Activated naive CD8-positive, alpha-beta T cell treated with anti-CD3 and anti-CD28 coated beads, Interleukin-2, amount 10 ng/mL, durations not matched to agents 7 days and 5 days (primary cell): ENCODE results near the gene TFAP2E. TPM values are rescaled to one million over a fixed set of nuclear protein-coding genes. Genes with fewer than 3 reads are reported as not detected.

ENCODE experiments used
- ATAC-seq: fragments of 150-1000 bp; cut with Tn5 transposase; one replicate; pipeline ENCODE4 v1.10.0; 2021; ENCODE audit warnings: low read depth, moderate library complexity
- POLR2A ChIA-PET: fragments of 350-600 bp; sonication (Branson Sonifier 250); formaldehyde crosslinking; loops from one replicate; lab custom pipeline; 2021; ENCODE audit warnings: antibody characterized with exemption; lab: Charles Lee
- DNase-seq: peaks from one replicate; pipeline ENCODE4 v3.0.0; 2021
- H3K27ac Mint-ChIP-seq: one replicate; pipeline ENCODE4 v1.8.0; 2022; ENCODE audit warnings: mild to moderate bottlenecking, mixed read lengths
- H3K27me3 Mint-ChIP-seq: one replicate; pipeline ENCODE4 v1.8.0; 2022; ENCODE audit warnings: mild to moderate bottlenecking, moderate library complexity, mixed read lengths
- H3K36me3 Mint-ChIP-seq: one replicate; pipeline ENCODE4 v1.8.0; 2021; ENCODE audit warnings: mild to moderate bottlenecking, mixed read lengths
- H3K4me1 Mint-ChIP-seq: one replicate; pipeline ENCODE4 v1.8.0; 2021; ENCODE audit warnings: mixed read lengths
- H3K4me3 Mint-ChIP-seq: one replicate; pipeline ENCODE4 v1.8.0; 2022; ENCODE audit warnings: mild to moderate bottlenecking, moderate library complexity, mixed read lengths
- H3K9me3 Mint-ChIP-seq: one replicate; pipeline ENCODE4 v1.8.0; 2021; ENCODE audit warnings: mixed read lengths
- total RNA-seq, 2 experiments: library from RNA; stranded (reverse); gene quantifications; one replicate each; pipeline ENCODE4 v1.2.3, GENCODE V29; 2021

The TFAP2E gene
- total RNA-seq, 2 experiments from 2014 or later = 1.2 to 1.8 TPM

DNA sequence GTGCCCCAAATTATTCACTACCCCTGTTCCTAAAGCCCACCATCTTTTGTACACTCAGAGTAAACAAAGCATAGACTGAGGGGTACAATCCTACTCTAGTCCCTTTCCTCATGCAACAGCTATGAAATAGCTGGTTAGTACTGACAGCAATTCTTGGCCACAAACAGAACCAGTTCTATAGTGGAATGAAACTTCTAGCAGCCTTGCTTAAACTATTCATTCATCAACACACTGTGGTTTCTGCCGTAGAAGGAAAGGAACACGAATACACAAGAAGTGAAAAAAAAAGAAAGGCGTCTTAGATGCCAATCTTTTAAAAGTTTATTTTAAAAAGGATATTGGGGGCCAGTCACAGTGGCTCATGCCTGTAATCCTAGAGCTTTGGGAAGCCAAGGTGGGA, 58.3 kb downstream of the TFAP2E start:
- Mint-ChIP-seq H3K27ac (no peak overlapping the region), H3K36me3 (peaks cover 31% of the 10 kb centered on the region), H3K27me3 (no peaks in the 10 kb centered on the region), H3K4me1 (peaks cover 11% of the 10 kb centered on the region), H3K4me3 (no peak overlapping the region), H3K9me3 (no peaks in the 10 kb centered on the region)
- POLR2A ChIA-PET = no interaction called here
- ATAC-seq (no peak), DNase-seq (no peak)

DNA sequence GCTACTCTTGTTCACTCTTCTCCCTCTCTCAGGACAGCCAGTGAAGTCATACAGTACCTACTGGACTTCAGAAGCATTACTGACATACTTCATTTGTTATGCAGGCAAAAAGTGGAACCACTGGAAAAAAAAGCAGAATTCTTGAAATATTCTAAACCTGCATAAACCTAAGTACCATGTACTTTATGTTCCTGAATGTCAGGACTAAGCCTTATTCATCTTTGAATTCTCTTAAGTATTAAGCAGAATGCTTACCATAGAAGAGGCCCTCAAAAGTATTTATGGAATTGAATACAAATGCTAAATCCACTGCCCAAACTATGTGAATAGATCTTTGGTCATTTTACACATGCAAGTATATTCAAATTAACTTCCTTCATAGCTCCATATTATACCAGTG, 60.4 kb downstream of the TFAP2E start:
- no peaks in the 10 kb centered on the region for H3K9me3 Mint-ChIP-seq
- peaks cover 18% of the 10 kb centered on the region for H3K4me1 Mint-ChIP-seq
- H3K36me3 Mint-ChIP-seq = peaks cover 24% of the 10 kb centered on the region
- DNase-seq (no peak), ATAC-seq (no peak)
- no peaks in the 10 kb centered on the region for H3K27me3 Mint-ChIP-seq
- POLR2A ChIA-PET = no interaction called here
- H3K27ac Mint-ChIP-seq = no peak overlapping the region
- no peak overlapping the region for H3K4me3 Mint-ChIP-seq

DNA sequence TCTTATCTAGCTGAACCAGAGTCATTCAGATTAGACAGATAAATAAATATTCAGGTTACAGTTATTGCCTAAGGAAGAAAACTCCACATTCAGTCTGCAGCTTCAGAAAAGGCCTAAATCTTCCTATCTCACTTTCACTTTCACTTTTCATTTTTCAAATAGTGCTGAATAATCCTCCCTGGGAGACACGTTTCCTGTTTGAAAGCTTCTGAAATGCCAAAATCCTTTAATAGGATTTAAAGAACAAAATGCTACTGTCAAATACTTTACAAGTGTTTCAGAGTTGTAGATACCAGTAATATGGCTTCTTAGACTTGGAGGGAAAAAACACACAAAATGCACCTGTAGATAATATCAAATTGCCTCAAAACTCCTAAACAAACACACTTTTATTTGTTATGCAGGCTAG, 64.3 kb downstream of the TFAP2E start:
- Mint-ChIP-seq H3K36me3 (peaks cover 10% of the 10 kb centered on the region), H3K27me3 (no peaks in the 10 kb centered on the region), H3K9me3 (no peaks in the 10 kb centered on the region), H3K4me1 (peaks cover 27% of the 10 kb centered on the region), H3K27ac (peak overlapping the region; percentile 95), H3K4me3 (peak overlapping the region; percentile 86)
- no peak for DNase-seq
- no peak for ATAC-seq
- POLR2A ChIA-PET = interaction anchor here (2.6 kb wide), 1 partner anchor 132 kb away, joined by 8 read pairs; the partner anchor contains the start of gene CLSPN

DNA sequence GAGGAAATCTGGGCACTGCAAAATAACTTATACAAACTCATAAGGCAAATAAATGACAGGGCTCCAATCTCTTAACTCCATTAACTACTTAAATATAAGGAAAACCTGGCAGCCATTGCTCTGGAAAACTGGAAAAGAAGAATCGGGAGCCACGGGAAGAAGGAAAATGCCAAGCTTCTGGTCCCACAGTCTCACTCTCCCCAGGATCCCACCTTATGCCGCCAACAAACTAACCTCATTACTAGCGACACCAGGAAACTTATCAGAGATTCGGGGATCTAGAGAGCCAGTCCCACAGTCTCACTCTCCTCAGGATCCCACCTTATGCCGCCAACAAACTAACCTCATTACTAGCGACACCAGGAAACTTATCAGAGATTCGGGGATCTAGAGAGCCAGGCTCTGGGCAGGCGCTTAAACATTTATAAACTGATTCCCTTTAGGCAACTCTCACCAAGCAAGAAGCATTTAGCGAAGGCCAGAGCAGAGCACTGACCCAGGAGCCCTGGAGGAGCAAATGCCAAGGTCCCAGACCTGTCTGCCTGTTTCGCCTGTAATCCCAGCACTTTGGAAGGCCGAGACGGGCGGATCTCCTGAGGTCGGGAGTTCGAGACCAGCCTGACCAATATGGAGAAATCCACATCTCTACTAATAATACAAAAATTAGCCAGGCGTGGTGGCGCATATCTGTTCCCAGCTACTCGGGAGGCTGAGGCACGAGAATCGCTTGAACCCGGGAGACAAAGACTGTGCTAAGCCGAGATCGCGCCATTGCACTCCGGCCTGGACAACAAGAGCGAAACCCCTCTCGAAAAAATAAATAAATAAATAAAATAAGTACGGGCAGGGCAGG, 67.5 kb downstream of the TFAP2E start:
- Mint-ChIP-seq H3K4me1 (peaks cover 27% of the 10 kb centered on the region), H3K36me3 (peaks cover 4% of the 10 kb centered on the region), H3K4me3 (peak overlapping the region; percentile 98), H3K27me3 (peaks cover 28% of the 10 kb centered on the region), H3K9me3 (no peaks in the 10 kb centered on the region), H3K27ac (peak overlapping the region; percentile 99)
- POLR2A ChIA-PET = no interaction called here
- peak; percentile 32 for DNase-seq
- no peak for ATAC-seq

DNA sequence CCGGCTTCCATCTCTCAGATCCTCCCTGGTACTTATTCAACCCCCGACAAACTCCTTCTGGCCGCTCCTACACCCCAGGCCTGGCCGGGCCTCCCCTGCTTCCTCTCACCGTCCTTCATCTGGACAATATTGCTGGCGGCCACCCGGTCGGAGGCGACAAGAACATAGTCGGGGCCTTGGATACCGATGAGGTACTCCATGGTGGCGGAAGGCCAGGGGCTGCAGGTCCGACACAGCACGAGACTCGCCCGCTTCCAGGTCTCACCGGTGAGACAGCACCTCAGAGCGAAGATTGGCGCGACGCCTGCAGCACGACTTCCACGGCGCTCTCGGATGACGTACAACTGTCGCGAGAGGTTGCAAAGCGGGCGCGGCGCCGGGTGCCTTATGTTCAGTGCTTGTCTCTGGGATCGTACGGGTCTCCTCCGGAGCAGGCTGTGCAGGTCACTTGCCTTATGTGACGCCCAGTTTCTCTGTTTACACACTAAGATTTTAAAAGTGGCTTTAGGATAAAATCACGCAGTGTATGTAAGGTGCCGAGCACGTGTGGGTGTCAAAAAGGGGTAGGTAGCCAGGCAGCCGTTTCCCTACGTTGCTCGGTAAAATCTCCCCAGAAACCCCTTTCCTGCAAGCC, 68.2 kb downstream of the TFAP2E start, which contains the start of gene PSMB2:
Gene PSMB2 (minus strand): TSS at position 294 of the 634 bp plus-strand sequence. CDS start 94 bp downstream, at position 200.
- H3K27me3 Mint-ChIP-seq = peaks cover 34% of the 10 kb centered on the region
- POLR2A ChIA-PET = interaction anchor here (1.2 kb wide), 1 partner anchor 64 kb away, joined by 4 read pairs; no protein-coding TSS in a partner anchor
- ATAC-seq (peak; percentile 92), DNase-seq (peak; percentile 97)
- peak within 1 kb of the TSS; percentile 98 for H3K4me3 Mint-ChIP-seq
- peak within 1 kb of the TSS; percentile 99 for H3K27ac Mint-ChIP-seq
- peaks cover 25% of the 10 kb centered on the region for H3K4me1 Mint-ChIP-seq
- H3K9me3 Mint-ChIP-seq = no peaks in the 10 kb centered on the region
- H3K36me3 Mint-ChIP-seq = peaks cover 3% of the 10 kb centered on the region

DNA sequence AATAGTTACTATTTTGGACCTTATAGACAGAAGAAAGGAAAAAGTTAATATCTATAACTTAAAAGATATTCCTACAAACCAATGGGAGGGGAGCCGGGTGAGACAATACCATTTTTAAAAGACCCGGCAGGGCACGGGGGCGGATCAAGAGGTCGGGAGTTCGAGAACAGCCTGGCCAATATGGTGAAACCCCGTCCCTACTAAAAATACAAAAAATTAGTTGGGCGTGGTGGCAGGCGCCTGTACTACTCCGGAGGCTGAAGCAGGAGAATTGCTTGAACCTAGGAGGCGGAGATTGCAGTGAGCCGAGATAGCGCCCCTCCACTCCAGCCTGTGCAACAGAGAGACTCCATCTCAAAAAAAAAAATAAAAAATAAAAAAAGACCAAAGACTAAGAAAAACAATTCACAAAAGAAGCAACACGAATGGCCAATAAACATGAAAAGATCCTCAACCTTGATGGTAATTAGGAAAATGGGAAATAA, 69.4 kb downstream of the TFAP2E start:
- ATAC-seq (no peak), DNase-seq (no peak)
- Mint-ChIP-seq H3K36me3 (peaks cover 3% of the 10 kb centered on the region), H3K27me3 (peaks cover 43% of the 10 kb centered on the region), H3K27ac (peak overlapping the region; percentile 99), H3K9me3 (no peaks in the 10 kb centered on the region), H3K4me3 (peak overlapping the region; percentile 98), H3K4me1 (peaks cover 21% of the 10 kb centered on the region)
- POLR2A ChIA-PET = interaction anchor here (0.7 to 1.2 kb wide), 3 partner anchors 65 to 127 kb away, joined by 3 to 7 read pairs (median 4); no protein-coding TSS in a partner anchor

DNA sequence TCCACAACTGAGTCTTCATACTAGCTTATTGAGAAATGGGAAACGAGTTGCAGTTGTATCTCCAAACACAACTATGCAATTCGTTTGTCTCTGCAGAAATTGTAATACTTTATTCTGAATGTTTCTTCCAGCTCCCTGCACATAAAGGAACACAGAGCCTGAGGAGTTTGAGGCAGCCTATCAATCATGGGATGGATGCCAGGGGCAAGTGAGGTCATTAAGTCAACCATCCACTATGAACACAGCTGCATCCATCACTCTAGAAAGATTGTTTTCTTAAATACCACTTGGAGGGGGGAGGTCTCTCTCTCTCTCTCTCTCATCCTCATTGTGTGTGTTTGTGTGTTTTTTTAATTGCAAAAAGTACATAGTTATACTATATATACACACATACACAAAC, 71.1 kb downstream of the TFAP2E start:
- POLR2A ChIA-PET = no interaction called here
- Mint-ChIP-seq H3K9me3 (no peaks in the 10 kb centered on the region), H3K4me3 (no peak overlapping the region), H3K27me3 (peaks cover 50% of the 10 kb centered on the region), H3K27ac (no peak overlapping the region), H3K4me1 (peaks cover 13% of the 10 kb centered on the region), H3K36me3 (peaks cover 3% of the 10 kb centered on the region)
- DNase-seq (no peak), ATAC-seq (no peak)

Other genes starting within 250 kb of the TFAP2E start
- gene KIAA0319L, start 15.9 kb upstream of the TFAP2E start, total RNA-seq = 10 to 100 TPM; 49.8 to 51.8 TPM
- gene NCDN, start 15.5 kb upstream of the TFAP2E start, total RNA-seq = 10 to 100 TPM; 21.5 to 23.2 TPM
- 10 to 100 TPM; 55.1 to 58.0 TPM for gene PSMB2, start 68.2 kb downstream of the TFAP2E start, total RNA-seq
- gene C1orf216, start 145.6 kb downstream of the TFAP2E start, total RNA-seq = 10 to 100 TPM; 12.3 to 13.7 TPM
- 10 to 100 TPM; 49.6 to 49.7 TPM for gene CLSPN, start 196.7 kb downstream of the TFAP2E start, total RNA-seq
- gene AGO4, start 234.7 kb downstream of the TFAP2E start, total RNA-seq = 10 to 100 TPM; 18.6 to 23.9 TPM